T follicular helper cell (primary cell): ENCODE data around the gene OR1L8.
"Not testable (repeated sequence)": the region's sequence is repeated elsewhere in the genome, so short reads cannot be mapped to it uniquely, and the experiment has no call there.

Source experiments
- DNase-seq: peaks from one replicate; pipeline ENCODE4 v3.0.0-alpha.2; 2020; ENCODE audit warnings: low read depth
- total RNA-seq, 2 experiments: gene quantifications; one replicate each; lab custom pipeline; 2026; lab: John Stamatoyannopoulos, UW

Gene OR1L8
- total RNA-seq = 0 reads per million in 2 experiments

GRCh38 chr9:122583284-122583683 is at the start of gene OR1L8:
TSS of gene OR1L8 (minus strand) at chr9:122583384. CDS start at chr9:122568477, 14,907 bp downstream.
- DNase-seq = not testable (repeated sequence)

- DNase-seq = no peak
Measured at GRCh38 chr9:122619996-122620395, 36.8 kb upstream of the OR1L8 start.

DNA sequence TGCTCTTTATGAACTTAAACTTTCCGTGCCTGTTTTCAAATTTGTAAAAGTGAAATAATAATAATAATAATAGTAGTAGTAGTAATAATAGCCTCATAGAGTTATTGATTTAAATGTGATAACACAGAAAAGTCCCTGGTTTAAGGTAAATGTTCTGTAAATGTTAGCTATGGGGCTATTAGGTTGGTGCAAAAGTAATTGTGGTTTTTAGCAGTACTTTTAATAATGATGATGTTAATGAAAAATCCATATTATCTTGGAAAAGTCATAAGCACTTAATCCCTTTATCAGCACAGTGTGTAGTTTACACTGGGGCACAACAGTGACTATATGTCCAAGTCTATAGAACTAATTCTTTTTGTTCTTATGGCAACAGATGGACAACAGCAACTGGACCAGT is 31.2 kb upstream of the OR1L8 start, which contains the start of gene OR1Q1:
Gene OR1Q1, plus strand, starts transcription at position 377 of the 400 bp plus-strand sequence. Its CDS starts 0 bp downstream, at position 377.
- DNase-seq = no peak

DNA sequence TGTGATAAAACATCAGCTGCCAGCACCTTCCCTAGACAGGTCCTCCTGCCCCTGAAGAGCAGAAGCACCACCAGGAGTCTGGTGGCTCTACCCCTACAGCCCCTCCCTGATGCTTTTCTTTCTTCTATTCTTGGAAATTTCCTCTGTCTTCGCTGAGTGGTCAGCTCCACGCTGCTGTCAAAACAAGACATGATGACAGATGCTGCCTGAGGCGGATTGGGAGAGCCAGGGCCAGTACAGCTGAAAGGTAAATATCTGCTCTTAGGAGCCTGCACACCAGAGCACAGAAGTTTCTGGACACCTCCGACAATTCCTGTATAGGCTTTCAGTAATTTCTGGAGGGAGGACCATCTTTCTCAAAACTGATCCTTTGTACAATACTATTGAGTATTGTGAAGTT is 26.6 kb upstream of the OR1L8 start:
- DNase-seq = no peak

DNA sequence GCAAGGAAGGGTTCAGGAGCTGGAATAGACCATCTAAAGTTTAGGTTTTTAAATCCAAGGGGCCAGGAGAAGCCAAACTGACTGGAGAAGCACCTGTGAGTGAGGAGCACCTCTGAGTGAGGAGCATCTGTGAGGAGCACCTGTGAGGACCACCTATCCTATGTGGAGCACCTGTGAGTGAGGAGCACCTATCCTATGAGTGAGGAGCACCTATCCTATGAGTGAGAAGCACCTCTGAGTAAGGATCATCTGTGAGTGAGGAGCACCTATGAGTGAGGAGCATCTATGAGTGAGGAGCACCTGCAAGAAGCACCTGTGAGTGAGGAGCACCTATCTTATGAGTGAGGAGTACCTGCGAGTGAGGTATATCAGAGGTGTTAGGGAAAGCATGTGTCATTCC is 23.4 kb upstream of the OR1L8 start:
- no peak for DNase-seq

DNA sequence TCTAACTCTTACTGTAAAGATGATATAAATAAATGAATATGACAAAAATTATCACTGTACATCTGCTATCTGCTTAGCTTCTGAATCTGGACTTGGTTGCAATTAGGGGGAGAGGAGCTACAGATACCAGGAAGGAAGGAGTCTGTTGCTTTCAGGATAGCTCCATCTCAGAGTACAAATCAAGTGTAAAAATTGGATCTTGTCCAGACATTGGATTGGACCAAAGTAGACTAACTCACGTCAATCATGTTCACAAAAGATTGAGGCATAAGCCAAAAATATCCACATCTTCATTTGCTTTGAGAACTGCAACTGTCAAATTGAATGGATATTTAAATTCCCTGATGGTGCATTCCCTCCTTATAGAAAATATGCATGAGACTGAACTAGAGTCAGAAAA is 22.5 kb upstream of the OR1L8 start:
- DNase-seq = no peak

DNA sequence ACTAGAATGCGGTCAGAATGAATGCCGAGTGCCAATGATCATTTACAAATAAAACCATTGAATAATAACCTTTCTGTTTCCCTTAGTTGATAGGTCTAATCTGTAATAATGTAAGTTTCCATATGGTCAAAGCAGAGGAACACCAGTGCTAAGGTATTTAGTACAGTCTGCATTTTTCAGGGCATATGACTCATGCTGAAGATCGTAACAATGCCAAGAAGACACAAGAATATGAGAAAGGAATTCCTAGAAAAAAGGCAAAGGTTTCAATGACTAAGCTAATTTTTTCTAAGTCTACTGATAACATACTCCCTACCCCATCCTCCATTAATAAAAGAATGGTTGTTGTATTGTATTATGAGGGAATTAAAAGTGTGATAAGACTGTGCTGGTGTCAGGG is 2.8 kb downstream of the OR1L8 start:
- DNase-seq = no peak

- DNase-seq = no peak
Measured at GRCh38 chr9:122579874-122580273, 3.3 kb downstream of the OR1L8 start.

GRCh38 chr9:122572456-122572855 is 10.7 kb downstream of the OR1L8 start:
- no peak for DNase-seq

GRCh38 chr9:122567901-122568300 is 15.3 kb downstream of the OR1L8 start:
- no peak for DNase-seq

DNA sequence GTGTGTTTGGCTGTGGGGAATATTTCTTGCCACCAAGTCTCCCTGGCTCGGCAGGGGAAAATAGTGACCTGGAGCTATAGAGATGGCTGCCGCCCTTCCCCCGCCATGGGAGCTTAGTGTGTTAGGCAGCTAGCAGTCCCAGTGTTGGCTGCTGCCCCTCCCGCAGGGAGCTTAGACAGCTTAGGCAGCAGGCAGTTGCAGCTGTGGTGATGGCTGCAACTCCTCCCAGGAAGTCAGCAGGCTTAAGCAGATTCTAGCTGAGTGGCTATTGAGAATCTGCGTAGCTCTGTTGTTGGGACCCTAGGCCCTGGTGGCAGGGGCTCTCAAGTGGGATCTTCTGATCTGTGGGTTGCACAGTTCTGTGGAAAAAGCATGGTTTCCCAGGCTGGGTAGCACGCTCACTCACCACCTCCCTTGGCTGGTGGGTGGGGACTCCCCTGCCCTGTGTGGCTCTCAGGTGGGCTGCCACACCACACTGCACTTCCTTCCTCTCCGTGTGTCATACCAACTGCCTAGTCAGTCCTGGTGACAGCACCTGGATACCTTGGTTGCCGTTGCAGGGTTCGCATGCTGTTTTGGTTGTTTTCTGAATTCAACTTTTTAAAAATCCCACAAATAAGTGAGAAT is 20.9 kb downstream of the OR1L8 start:
- DNase-seq = no peak

- no peak for DNase-seq
Measured at GRCh38 chr9:122561446-122561845, 21.7 kb downstream of the OR1L8 start.

GRCh38 chr9:122552812-122553211 is 30.4 kb downstream of the OR1L8 start, which contains the start of gene OR1N2:
TSS of gene OR1N2 (plus strand) at chr9:122553112. CDS start at chr9:122553212, 100 bp downstream.
- no peak for DNase-seq

- DNase-seq = no peak
Measured at GRCh38 chr9:122551371-122551770, 31.8 kb downstream of the OR1L8 start.

- no peak for DNase-seq
Measured at GRCh38 chr9:122546196-122546595, 37.0 kb downstream of the OR1L8 start.

GRCh38 chr9:122538757-122539156 is 44.4 kb downstream of the OR1L8 start:
- no peak for DNase-seq

DNA sequence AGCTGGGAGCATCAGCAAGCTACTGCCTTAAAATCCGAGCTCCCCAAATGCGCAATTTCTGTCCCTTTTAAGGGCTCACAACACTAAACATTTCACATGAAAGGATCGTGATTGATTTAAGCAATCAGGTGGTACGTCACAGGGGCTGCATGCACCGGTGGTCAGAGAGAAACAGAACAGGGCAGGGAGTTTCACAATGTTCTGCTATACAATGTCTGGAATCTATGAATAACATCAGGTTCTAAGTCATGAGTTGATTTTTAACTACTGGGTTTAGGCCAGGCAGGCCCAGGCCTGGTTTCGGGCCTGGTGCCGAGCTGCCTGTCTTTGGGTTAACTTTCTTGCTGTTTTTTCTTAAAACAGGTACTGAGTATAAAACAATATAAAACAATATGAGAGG is 46.1 kb downstream of the OR1L8 start:
- DNase-seq = not testable (repeated sequence)

DNA sequence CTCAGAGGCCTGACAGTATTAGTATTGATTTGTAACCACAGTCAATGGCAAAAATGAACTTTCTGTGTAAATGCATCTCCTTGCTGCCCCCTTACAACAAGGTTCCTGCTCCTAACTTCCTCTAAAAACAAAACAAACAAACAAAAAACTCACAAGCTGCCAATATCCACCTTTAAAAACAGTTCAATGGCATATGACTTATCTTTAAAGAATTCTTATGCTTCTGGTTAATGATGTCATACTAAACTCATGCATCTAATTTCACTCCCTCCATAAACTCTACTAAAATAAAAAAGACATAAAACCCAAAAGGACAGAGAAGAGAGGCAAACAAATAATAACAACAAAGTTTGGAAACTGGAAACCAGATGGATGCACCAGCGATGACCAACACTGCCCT is 47.0 kb downstream of the OR1L8 start:
- no peak for DNase-seq

DNA sequence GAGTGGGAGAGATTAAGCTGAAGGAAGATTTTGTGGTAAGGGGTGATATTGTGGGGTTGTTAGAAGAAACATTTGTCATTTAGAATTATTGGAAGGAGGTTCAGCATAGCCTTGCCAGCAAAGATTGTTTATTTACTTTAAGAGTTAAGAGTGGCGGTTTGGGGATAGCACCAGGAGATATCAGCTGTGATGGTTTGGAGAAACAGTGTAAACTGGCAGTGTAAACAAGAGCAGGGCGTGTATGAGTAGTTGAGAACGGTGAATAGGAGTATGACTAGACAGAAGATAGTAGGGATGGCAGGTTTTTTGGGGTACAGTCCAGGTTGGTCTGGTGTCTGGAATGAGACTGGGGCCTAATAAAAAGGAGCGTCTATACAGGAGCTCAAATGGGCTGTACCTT is 52.0 kb downstream of the OR1L8 start:
- not testable (repeated sequence) for DNase-seq

DNA sequence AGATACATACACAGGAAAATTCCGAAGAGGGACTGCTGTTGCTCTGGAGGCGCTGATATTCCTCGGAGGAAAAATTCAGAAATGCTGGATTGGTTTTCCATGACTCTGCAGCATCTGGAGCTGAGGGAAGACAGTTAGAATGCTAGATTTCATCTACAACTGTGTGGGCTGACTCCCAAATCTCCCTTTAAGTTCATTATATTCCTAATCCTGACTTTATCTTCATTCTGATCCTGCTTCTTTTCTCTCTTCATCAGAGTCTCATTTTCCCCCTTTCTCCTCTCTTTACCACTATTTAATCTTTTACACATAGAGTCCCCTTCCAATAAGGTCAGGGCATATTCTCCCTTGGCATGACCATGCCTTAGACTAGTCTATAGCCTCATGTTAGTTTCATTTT is 56.0 kb downstream of the OR1L8 start, which contains the start of gene OR1N1:
Gene OR1N1, minus strand, starts transcription at position 101 of the 400 bp plus-strand sequence. Its CDS starts 0 bp downstream, at position 101.
- no peak for DNase-seq

GRCh38 chr9:122526602-122527001 is 56.6 kb downstream of the OR1L8 start:
- no peak for DNase-seq

GRCh38 chr9:122519376-122519775 is 63.8 kb downstream of the OR1L8 start:
- DNase-seq = no peak

GRCh38 chr9:122518841-122519240 is 64.3 kb downstream of the OR1L8 start, which contains the start of gene OR1J4:
TSS of gene OR1J4 (plus strand) at chr9:122519141. CDS start at chr9:122519141, 0 bp downstream.
- DNase-seq = no peak

GRCh38 chr9:122518226-122518625 is 65.0 kb downstream of the OR1L8 start:
- no peak for DNase-seq
